RWPE2 (cell line): Measurements from ENCODE around the gene ENOX2.

Experiments used
- ATAC-seq: fragments of 200-7000 bp; cut with Tn5 transposase; 3 replicates; pipeline ENCODE4 v1.9.1; 2021; ENCODE audit warnings: low read depth
- DNase-seq: peaks from one replicate; pipeline ENCODE4 v3.0.0-alpha.2; 2020; ENCODE audit warnings: low spot score
- H3K27ac ChIP-seq: fragments of 450-650 bp; 2 replicates; pipeline ENCODE4 v1.5.1; 2017; ENCODE audit warnings: mild to moderate bottlenecking; ENCODE audit not compliant: poor library complexity, severe bottlenecking
- H3K27me3 ChIP-seq: fragments of 250-450 bp; sonication (Bioruptor Pico); 2 replicates; pipeline ENCODE4 v1.5.1; 2021; ENCODE audit warnings: mild to moderate bottlenecking, moderate library complexity; ENCODE audit not compliant: insufficient read depth, poor library complexity, severe bottlenecking
- H3K36me3 ChIP-seq: fragments of 250-450 bp; sonication (Bioruptor Pico); 2 replicates; pipeline ENCODE4 v1.5.1; 2020; ENCODE audit warnings: low read depth, mild to moderate bottlenecking, moderate library complexity
- H3K4me1 ChIP-seq: fragments of 250-450 bp; sonication (Bioruptor Pico); 2 replicates; pipeline ENCODE4 v1.5.1; 2021; ENCODE audit warnings: mild to moderate bottlenecking, moderate library complexity; ENCODE audit not compliant: insufficient read depth, poor library complexity, severe bottlenecking
- H3K4me3 ChIP-seq: fragments of 250-450 bp; sonication (Bioruptor Pico); 2 replicates; pipeline ENCODE4 v1.5.1; 2021; ENCODE audit warnings: mild to moderate bottlenecking, moderate library complexity; ENCODE audit not compliant: severe bottlenecking
- H3K9me3 ChIP-seq: fragments of 250-450 bp; sonication (Bioruptor Pico); 2 replicates; pipeline ENCODE4 v1.5.1; 2021; ENCODE audit warnings: mild to moderate bottlenecking, moderate library complexity; ENCODE audit not compliant: severe bottlenecking
- CTCF ChIP-seq: fragments of 450-650 bp; IDR thresholded peaks from one replicate; pipeline ENCODE4 v1.5.1; 2017; ENCODE audit warnings: mild to moderate bottlenecking, moderate library complexity; ENCODE audit not compliant: poor library complexity, severe bottlenecking

Gene ENOX2

GRCh38 chrX:130848763-130849162, 54.2 kb downstream of the ENOX2 start:
- DNase-seq, result no peak
- Histone ChIP-seq H3K4me3 (no peak overlapping the region), H3K9me3 (no peaks in the 10 kb centered on the region), H3K36me3 (no peaks in the 10 kb centered on the region), H3K4me1 (no peaks in the 10 kb centered on the region), H3K27me3 (no peaks in the 10 kb centered on the region), H3K27ac (no peak overlapping the region)
- no peak for ATAC-seq
- TF ChIP-seq CTCF, result no peak

DNA sequence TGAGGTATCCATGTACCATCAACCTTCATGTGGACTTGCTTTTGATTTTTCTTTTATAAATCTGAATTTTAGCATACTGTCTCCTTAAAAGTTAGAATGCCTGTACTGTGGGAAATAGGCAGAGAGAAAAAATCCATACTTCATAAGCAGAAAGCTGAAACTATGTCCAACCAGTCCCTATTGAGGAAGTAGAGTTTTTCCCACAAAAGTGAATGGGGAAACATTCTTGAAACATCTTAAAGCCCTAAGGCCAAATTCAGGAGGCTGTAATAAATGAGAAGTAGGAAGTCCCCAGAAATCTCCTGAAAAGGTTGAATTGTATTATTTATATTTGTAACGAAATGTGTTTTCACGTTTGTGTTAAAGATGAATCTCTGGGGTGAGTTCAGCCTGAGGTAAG, 56.3 kb downstream of the ENOX2 start:
- H3K4me3 ChIP-seq, result no peak overlapping the region
- no peaks in the 10 kb centered on the region for H3K27me3 ChIP-seq
- no peak overlapping the region for H3K27ac ChIP-seq
- no peaks in the 10 kb centered on the region for H3K4me1 ChIP-seq
- DNase-seq, result no peak
- no peaks in the 10 kb centered on the region for H3K9me3 ChIP-seq
- ATAC-seq, result no peak
- H3K36me3 ChIP-seq, result no peaks in the 10 kb centered on the region
- TF ChIP-seq CTCF, result no peak

DNA sequence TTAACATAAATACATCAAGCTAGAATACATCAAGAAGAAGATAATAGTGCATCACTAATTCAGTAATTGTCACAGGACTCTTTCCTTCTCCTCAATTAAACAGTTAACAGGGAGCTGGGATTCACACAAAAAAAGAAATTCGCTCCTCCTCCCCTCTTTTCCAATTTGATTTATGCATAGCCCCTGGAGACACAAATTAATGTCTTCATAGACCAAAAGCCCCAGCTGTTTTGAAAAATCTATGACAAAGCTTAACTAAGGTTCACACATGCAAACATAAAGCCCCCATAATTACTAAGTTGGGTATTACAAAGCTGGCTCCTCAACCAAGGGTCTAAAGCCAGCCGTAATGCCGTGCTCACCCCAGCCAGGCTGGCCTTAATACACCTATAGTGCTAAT, 61.2 kb downstream of the ENOX2 start:
- Histone ChIP-seq H3K27me3 (no peaks in the 10 kb centered on the region), H3K27ac (no peak overlapping the region), H3K36me3 (no peaks in the 10 kb centered on the region), H3K4me1 (no peaks in the 10 kb centered on the region), H3K9me3 (no peaks in the 10 kb centered on the region), H3K4me3 (no peak overlapping the region)
- ATAC-seq, result no peak
- no peak for DNase-seq
- TF ChIP-seq CTCF, result no peak

GRCh38 chrX:130840345-130840744, 62.7 kb downstream of the ENOX2 start:
- H3K27ac ChIP-seq, result no peak overlapping the region
- no peaks in the 10 kb centered on the region for H3K36me3 ChIP-seq
- no peak overlapping the region for H3K4me3 ChIP-seq
- no peaks in the 10 kb centered on the region for H3K4me1 ChIP-seq
- ATAC-seq, result no peak
- H3K9me3 ChIP-seq, result no peaks in the 10 kb centered on the region
- DNase-seq, result no peak
- H3K27me3 ChIP-seq, result no peaks in the 10 kb centered on the region
- TF ChIP-seq CTCF, result no peak

GRCh38 chrX:130836447-130836846, 66.6 kb downstream of the ENOX2 start:
- no peaks in the 10 kb centered on the region for H3K27me3 ChIP-seq
- TF ChIP-seq CTCF, result no peak
- H3K27ac ChIP-seq, result no peak overlapping the region
- ATAC-seq (no peak), DNase-seq (no peak)
- no peaks in the 10 kb centered on the region for H3K9me3 ChIP-seq
- no peak overlapping the region for H3K4me3 ChIP-seq
- H3K4me1 ChIP-seq, result no peaks in the 10 kb centered on the region
- no peaks in the 10 kb centered on the region for H3K36me3 ChIP-seq
